HG03066 (cell line): ENCODE measurements around the gene COMTD1.
"Not testable (repeated sequence)": the region's sequence is repeated elsewhere in the genome, so short reads cannot be mapped to it uniquely, and the experiment has no call there.

Experiments used
- ATAC-seq: cut with Tn5 transposase; IDR thresholded peaks from one replicate; pipeline ENCODE4 v1.9.1; 2021; ENCODE audit warnings: low read depth; ENCODE audit not compliant: unreplicated experiment

COMTD1 gene

GRCh38 chr10:75197066-75197465 is 38.7 kb downstream of the COMTD1 start:
- no peak for ATAC-seq

GRCh38 chr10:75195035-75195763 is 40.6 kb downstream of the COMTD1 start:
- ATAC-seq, result no peak

- ATAC-seq, result not testable (repeated sequence)
These were observed 41.1 kb downstream of the COMTD1 start for GRCh38 chr10:75194625-75195024.

GRCh38 chr10:75191821-75192568 is 43.8 kb downstream of the COMTD1 start:
- ATAC-seq, result no peak

- no peak for ATAC-seq
These were observed 46.3 kb downstream of the COMTD1 start for GRCh38 chr10:75189266-75190096.

- ATAC-seq, result not testable (repeated sequence)
These were observed 47.2 kb downstream of the COMTD1 start for GRCh38 chr10:75188522-75188921.

- no peak for ATAC-seq
These were observed 47.8 kb downstream of the COMTD1 start for GRCh38 chr10:75187961-75188426.

- no peak for ATAC-seq
These were observed 49.4 kb downstream of the COMTD1 start for GRCh38 chr10:75186310-75186709.
